H1 (cell line): ENCODE data around the gene TPBGL. TPM values are rescaled to one million over a fixed set of nuclear protein-coding genes. Genes with fewer than 3 reads are reported as not detected.

ENCODE experiments used
- CHD2 ChIP-seq: IDR thresholded peaks from 2 replicates; pipeline ENCODE4 v1.6.1; 2012; ENCODE audit warnings: low read length, improper control_type of control experiment
- FOSL1 ChIP-seq: IDR thresholded peaks from 2 replicates; pipeline ENCODE4 v1.6.1; 2011; ENCODE audit warnings: mild to moderate bottlenecking, low read depth, low read length, moderate library complexity; ENCODE audit not compliant: insufficient read depth
- RAD21 ChIP-seq, 2 experiments: IDR thresholded peaks in 1 of 2; conservative IDR thresholded peaks in 1 of 2; 2 replicates each; pipeline ENCODE4 v1.6.1; 2011; ENCODE audit warnings: low read depth in 2 of 2, low read length in 2 of 2, improper control_type of control experiment in 1 of 2, inconsistent platforms in 1 of 2, mild to moderate bottlenecking in 1 of 2, moderate library complexity in 1 of 2
- polyA plus RNA-seq, 7 experiments: library from polyadenylated mRNA; depleted of rRNA in 3 of 7; stranded (reverse) in 5 of 7; unstranded in 2 of 7; fragments of >200 nt in 5 of 7; fragments of 200-250 nt in 2 of 7; gene quantifications; 1 replicate in 5 of 7; 2 replicates in 1 of 7; 4 replicates in 1 of 7; pipeline versions ENCODE4 v1.2.1 to v1.2.3, GENCODE V29; 2011 to 2013; ENCODE audit warnings: missing spikeins in 2 of 7, mixed read lengths in 2 of 7
- total RNA-seq: library from RNA; stranded (reverse); fragmentation: NEBNext Ultra II Directional; extraction: Animal tissue kit (Norgen Biotek cat#: 25700); gene quantifications from 2 replicates; pipeline ENCODE4 v1.2.1, GENCODE V29; 2021

Gene TPBGL
- total and polyA plus RNA-seq, 2 of the 8 experiments (the other 6 are each of a cell fraction or from before 2014, with no cell fraction given): 0.26 to 0.37 TPM

- TF ChIP-seq CHD2: no peak
- no peak for TF ChIP-seq RAD21 (IDR thresholded peaks at IDR 0.05 in 1 of 2, conservative IDR thresholded peaks at IDR 0.05 in 1 of 2; ENCODE audit: low read depth in 2 of 2, low read length in 2 of 2)
- no peak for TF ChIP-seq FOSL1
Observed at GRCh38 chr11:75268626-75269366, 28.2 kb downstream of the TPBGL start (continued).
